Upper lobe of left lung (tissue), 6 donors: ENCODE measurements around the gene CEP41. TPM values are rescaled to one million over a fixed set of nuclear protein-coding genes. Genes with fewer than 3 reads are reported as not detected.

Experiments
- ATAC-seq, 2 donors: fragments of 200-7000 bp; cut with Tn5 transposase; one replicate each; pipeline ENCODE4 v1.9.1; 2022; ENCODE audit warnings: mild to moderate bottlenecking in 2 of 2, moderate library complexity in 2 of 2; ENCODE audit not compliant: low FRiP score in 2 of 2
- DNase-seq, 2 donors: peaks; one replicate each; pipeline ENCODE4 v3.0.0-alpha.2; 2019 to 2020
- H3K27ac ChIP-seq, 4 donors: fragments of 200-600 bp; sonication (generic); one replicate each; pipeline ENCODE4 v1.5.1; 2016 to 2019
- H3K27me3 ChIP-seq, 4 donors: fragments of 200-600 bp; sonication (generic); one replicate each; pipeline ENCODE4 v1.5.1; 2017 to 2019
- H3K36me3 ChIP-seq, 4 donors: fragments of 200-600 bp; sonication (generic); one replicate each; pipeline ENCODE4 v1.5.1; 2016 to 2019
- H3K4me1 ChIP-seq, 4 donors: fragments of 200-600 bp; sonication (generic); one replicate each; pipeline ENCODE4 v1.5.1; 2018 to 2019
- H3K4me3 ChIP-seq, 4 donors: fragments of 200-600 bp; sonication (generic); one replicate each; pipeline ENCODE4 v1.5.1; 2017 to 2019; ENCODE audit warnings: mild to moderate bottlenecking in 2 of 4, moderate library complexity in 1 of 4
- H3K9me3 ChIP-seq, 4 donors: fragments of 200-600 bp; sonication (generic); one replicate each; pipeline ENCODE4 v1.5.1; 2018 to 2019
- CTCF ChIP-seq, 6 experiments: fragments of 450-650 bp in 4 of 6; fragments of 200-600 bp in 2 of 6; sonication (generic) in 2 of 6; IDR thresholded peaks; one replicate each; pipeline ENCODE4 v1.5.1; 2016 to 2019; ENCODE audit warnings: antibody characterized with exemption in 6 of 6
- EP300 ChIP-seq, 4 donors: sonication (generic); formaldehyde crosslinking; IDR thresholded peaks; one replicate each; pipeline ENCODE4 v1.5.1; 2017; ENCODE audit warnings: antibody characterized with exemption in 4 of 4, control low read depth in 2 of 4
- POLR2A ChIP-seq, 4 donors: fragments of 450-650 bp; IDR thresholded peaks; one replicate each; pipeline ENCODE4 v1.5.1; 2016 to 2017; ENCODE audit warnings: antibody characterized with exemption in 4 of 4, mild to moderate bottlenecking in 2 of 4
- POLR2AphosphoS5 ChIP-seq, 2 donors: sonication (generic); formaldehyde crosslinking; IDR thresholded peaks; one replicate each; pipeline ENCODE4 v1.5.1; 2017; ENCODE audit warnings: antibody characterized with exemption in 2 of 2
- WGBS, 2 donors: methylation state at CpG; one replicate each; pipeline ENCODE4 v1.1.5; 2017 to 2018; 5-methylcytosine and 5-hydroxymethylcytosine counted together
- total RNA-seq, 6 donors: library from RNA; depleted of rRNA in 4 of 6; stranded (reverse); fragments of >200 nt in 4 of 6; gene quantifications; one replicate each; pipeline versions ENCODE4 v1.1.0 to v1.2.1, GENCODE V29; 2016 to 2021
- donor health status: DM: no; HTN: no; CAD: no; lungs with moderate emphysema.
- donor health status: DM: no; HTN: yes; CAD: no; lungs with severe emphysema.

Gene CEP41
- total RNA-seq, 6 donors from 2014 or later: 4.3 to 11.5 (median 7.2) TPM

- Histone ChIP-seq H3K27me3 (no peaks in the 10 kb centered on the region), H3K9me3 (no peaks in the 10 kb centered on the region), H3K27ac (no peak overlapping the region), H3K4me3 (no peak overlapping the region), H3K36me3 (no peaks in the 10 kb centered on the region), H3K4me1 (peaks cover 0 to 13% (median 0%) of the 10 kb centered on the region in 4 donors)
- no peak for ATAC-seq
- no peak for TF ChIP-seq CTCF (IDR thresholded peaks at IDR 0.05)
- no peak for TF ChIP-seq POLR2A (IDR thresholded peaks at IDR 0.05)
- no peak for TF ChIP-seq EP300 (IDR thresholded peaks at IDR 0.05)
- no peak for TF ChIP-seq POLR2AphosphoS5 (IDR thresholded peaks at IDR 0.05)
- WGBS, 2 donors: 61 to 71% methylated on average over 3 of the region's 3 CpGs
- no peak for DNase-seq
Observed at GRCh38 chr7:130396109-130396508, 44.7 kb downstream of the CEP41 start.

- no peak for ATAC-seq
Observed at GRCh38 chr7:130395421-130395820, 45.4 kb downstream of the CEP41 start.

GRCh38 chr7:130394421-130395195 is 46.2 kb downstream of the CEP41 start:
- DNase-seq (no peak), ATAC-seq (no peak)
- Histone ChIP-seq H3K4me3 (no peak overlapping the region), H3K4me1 (peaks cover 0 to 8% (median 0%) of the 10 kb centered on the region in 4 donors), H3K36me3 (no peaks in the 10 kb centered on the region), H3K27me3 (no peaks in the 10 kb centered on the region), H3K27ac (no peak overlapping the region), H3K9me3 (no peaks in the 10 kb centered on the region)
- WGBS, 2 donors: 67 to 76% methylated on average over 7 of the region's 7 CpGs
- TF ChIP-seq POLR2A (IDR thresholded peaks at IDR 0.05): no peak
- TF ChIP-seq POLR2AphosphoS5 (IDR thresholded peaks at IDR 0.05): no peak
- TF ChIP-seq CTCF (IDR thresholded peaks at IDR 0.05): no peak
- no peak for TF ChIP-seq EP300 (IDR thresholded peaks at IDR 0.05)

More at GRCh38 chr7:130395421-130395820, 45.4 kb downstream of the CEP41 start:
- H3K27me3 ChIP-seq: no peaks in the 10 kb centered on the region
- no peak overlapping the region for H3K4me3 ChIP-seq
- H3K9me3 ChIP-seq: no peaks in the 10 kb centered on the region
- peaks cover 0 to 13% (median 0%) of the 10 kb centered on the region in 4 donors for H3K4me1 ChIP-seq
- no peaks in the 10 kb centered on the region for H3K36me3 ChIP-seq
- H3K27ac ChIP-seq: no peak overlapping the region
- 76 to 82% methylated on average over 5 of the region's 5 CpGs for WGBS, 2 donors
- TF ChIP-seq CTCF (IDR thresholded peaks at IDR 0.05): no peak
- no peak for TF ChIP-seq POLR2AphosphoS5 (IDR thresholded peaks at IDR 0.05)
- TF ChIP-seq POLR2A (IDR thresholded peaks at IDR 0.05): no peak
- no peak for TF ChIP-seq EP300 (IDR thresholded peaks at IDR 0.05)
- no peak for DNase-seq

GRCh38 chr7:130393841-130394411 is 46.9 kb downstream of the CEP41 start:
- Histone ChIP-seq H3K27me3 (no peaks in the 10 kb centered on the region), H3K9me3 (no peaks in the 10 kb centered on the region), H3K27ac (no peak overlapping the region), H3K4me3 (no peak overlapping the region), H3K4me1 (peaks cover 0 to 6% (median 0%) of the 10 kb centered on the region in 4 donors), H3K36me3 (no peaks in the 10 kb centered on the region)
- no peak for DNase-seq
- TF ChIP-seq POLR2AphosphoS5 (IDR thresholded peaks at IDR 0.05) (no peak), POLR2A (IDR thresholded peaks at IDR 0.05) (no peak), EP300 (IDR thresholded peaks at IDR 0.05) (no peak), CTCF (IDR thresholded peaks at IDR 0.05) (no peak)
- no peak for ATAC-seq
- 71 to 80% methylated on average over 10 of the region's 10 CpGs for WGBS, 2 donors
